K562 (cell line): ENCODE results near the gene BEST2. TPM values are rescaled to one million over a fixed set of nuclear protein-coding genes. Genes with fewer than 3 reads are reported as not detected.

ENCODE experiments used
- CREB1 ChIP-seq, 2 experiments: sonication (generic) in 1 of 2; formaldehyde crosslinking in 1 of 2; IDR thresholded peaks; 2 replicates each; pipeline versions ENCODE4 v1.6.1 to v1.8.0; 2012 to 2022; ENCODE audit warnings: inconsistent platforms in 1 of 2, mild to moderate bottlenecking in 1 of 2, missing genetic modification reagents in 1 of 2, moderate library complexity in 1 of 2
- FIP1L1 ChIP-seq: fragments of 200-400 bp; formaldehyde crosslinking; IDR thresholded peaks from 2 replicates; pipeline ENCODE4 v1.6.1; 2018; ENCODE audit warnings: mild to moderate bottlenecking, low read depth, low read length; ENCODE audit not compliant: poor library complexity, severe bottlenecking
- GABPA ChIP-seq: fragments of 200-800 bp; sonication (Bioruptor generic); conservative IDR thresholded peaks from 2 replicates; pipeline ENCODE4 v1.6.1; 2016; ENCODE audit warnings: low read depth, missing genetic modification characterization, missing compliant biosample characterization
- GTF2F1 ChIP-seq: IDR thresholded peaks from 2 replicates; pipeline ENCODE4 v1.6.1; 2011; ENCODE audit warnings: low read depth, low read length, improper control_type of control experiment
- HCFC1 ChIP-seq: IDR thresholded peaks from 2 replicates; pipeline ENCODE4 v1.6.1; 2012; ENCODE audit warnings: low read depth, low read length, improper control_type of control experiment
- HNRNPK ChIP-seq: fragments of 200-400 bp; formaldehyde crosslinking; IDR thresholded peaks from one replicate; pipeline ENCODE4 v1.6.1; 2018; ENCODE audit warnings: mild to moderate bottlenecking, low read depth, low read length; ENCODE audit not compliant: poor library complexity, severe bottlenecking
- KLF1 ChIP-seq: fragments of 450-650 bp; IDR thresholded peaks from 2 replicates; pipeline ENCODE4 v1.6.1; 2016; ENCODE audit warnings: missing genetic modification characterization, missing compliant biosample characterization
- MBD2 ChIP-seq: sonication (generic); IDR thresholded peaks from 2 replicates; pipeline ENCODE4 v1.6.1; 2016; ENCODE audit warnings: low read depth, borderline replicate concordance
- MTA2 ChIP-seq: fragments of 450-650 bp; IDR thresholded peaks from 2 replicates; pipeline ENCODE4 v1.6.1; 2016; ENCODE audit warnings: low read depth
- SLC30A9 ChIP-seq: fragments of 250-450 bp; sonication (Bioruptor Pico); IDR thresholded peaks from 2 replicates; pipeline ENCODE4 v1.8.0; 2022; ENCODE audit warnings: mild to moderate bottlenecking, moderate library complexity
- STAG1 ChIP-seq: sonication (generic); formaldehyde crosslinking; IDR thresholded peaks from 2 replicates; pipeline ENCODE4 v1.5.0; 2020; ENCODE audit warnings: missing genetic modification reagents, borderline replicate concordance
- U2AF1 ChIP-seq: fragments of 200-400 bp; formaldehyde crosslinking; optimal IDR thresholded peaks from 2 replicates; pipeline ENCODE3; 2017; ENCODE audit warnings: mild to moderate bottlenecking, low read depth, low read length, moderate library complexity
- polyA plus RNA-seq, 8 experiments: library from polyadenylated mRNA; depleted of rRNA in 4 of 8; stranded (reverse) in 5 of 8; unstranded in 3 of 8; fragments of >200 nt; fragmentation: Nextera tagmentation in 2 of 8; fragmentation: Illumina TruSeq in 1 of 8; extraction: Ambion mirVana in 2 of 8; extraction: Trizol in 1 of 8; gene quantifications; 2 replicates each; pipeline versions ENCODE4 v1.2.1 to v1.2.3, GENCODE V29; 2011 to 2014; ENCODE audit warnings: inconsistent platforms in 1 of 8, missing spikeins in 1 of 8
- total RNA-seq, 7 experiments: library from RNA; depleted of rRNA in 6 of 7; stranded (reverse); fragments of >200 nt in 6 of 7; fragmentation: Illumina TruSeq in 2 of 7; extraction: Trizol in 2 of 7; gene quantifications; 2 replicates each; pipeline versions ENCODE4 v1.2.1 to v1.2.3, GENCODE V29; 2011 to 2021; ENCODE audit warnings: low replicate concordance in 1 of 7
- TF ChIP-seq, protein P1 (sequence below): fragments of 250-450 bp; sonication (Bioruptor Pico); IDR thresholded peaks from 2 replicates; pipeline ENCODE4 v1.8.0; 2022; ENCODE audit warnings: moderate library complexity, mild to moderate bottlenecking, inconsistent platforms
- TF ChIP-seq, protein P2 (sequence below): sonication (generic); formaldehyde crosslinking; IDR thresholded peaks from 2 replicates; pipeline ENCODE4 v1.8.1; 2023; ENCODE audit warnings: mild to moderate bottlenecking, missing genetic modification reagents
- TF ChIP-seq, protein P3 (sequence below), 2 experiments: fragments of 450-650 bp in 1 of 2; sonication (generic) in 1 of 2; formaldehyde crosslinking in 1 of 2; IDR thresholded peaks in 1 of 2; conservative IDR thresholded peaks in 1 of 2; 2 replicates each; pipeline versions ENCODE4 v1.6.1 to v1.8.1; 2016 to 2023; ENCODE audit warnings: mild to moderate bottlenecking in 2 of 2, moderate library complexity in 2 of 2, inconsistent platforms in 1 of 2, missing genetic modification reagents in 1 of 2
- TF ChIP-seq, protein P4 (sequence below): fragments of 250-450 bp; sonication (Bioruptor Pico); IDR thresholded peaks from 2 replicates; pipeline ENCODE4 v1.5.0; 2022; ENCODE audit warnings: mild to moderate bottlenecking
- TF ChIP-seq, protein P5 (sequence below): fragments of 450-650 bp; IDR thresholded peaks from 2 replicates; pipeline ENCODE4 v1.7.0; 2016; ENCODE audit warnings: borderline replicate concordance

Gene BEST2
- total and polyA plus RNA-seq, 9 of the 15 experiments (the other 6 are each of a cell fraction or from before 2014, with no cell fraction given): not detected

DNA sequence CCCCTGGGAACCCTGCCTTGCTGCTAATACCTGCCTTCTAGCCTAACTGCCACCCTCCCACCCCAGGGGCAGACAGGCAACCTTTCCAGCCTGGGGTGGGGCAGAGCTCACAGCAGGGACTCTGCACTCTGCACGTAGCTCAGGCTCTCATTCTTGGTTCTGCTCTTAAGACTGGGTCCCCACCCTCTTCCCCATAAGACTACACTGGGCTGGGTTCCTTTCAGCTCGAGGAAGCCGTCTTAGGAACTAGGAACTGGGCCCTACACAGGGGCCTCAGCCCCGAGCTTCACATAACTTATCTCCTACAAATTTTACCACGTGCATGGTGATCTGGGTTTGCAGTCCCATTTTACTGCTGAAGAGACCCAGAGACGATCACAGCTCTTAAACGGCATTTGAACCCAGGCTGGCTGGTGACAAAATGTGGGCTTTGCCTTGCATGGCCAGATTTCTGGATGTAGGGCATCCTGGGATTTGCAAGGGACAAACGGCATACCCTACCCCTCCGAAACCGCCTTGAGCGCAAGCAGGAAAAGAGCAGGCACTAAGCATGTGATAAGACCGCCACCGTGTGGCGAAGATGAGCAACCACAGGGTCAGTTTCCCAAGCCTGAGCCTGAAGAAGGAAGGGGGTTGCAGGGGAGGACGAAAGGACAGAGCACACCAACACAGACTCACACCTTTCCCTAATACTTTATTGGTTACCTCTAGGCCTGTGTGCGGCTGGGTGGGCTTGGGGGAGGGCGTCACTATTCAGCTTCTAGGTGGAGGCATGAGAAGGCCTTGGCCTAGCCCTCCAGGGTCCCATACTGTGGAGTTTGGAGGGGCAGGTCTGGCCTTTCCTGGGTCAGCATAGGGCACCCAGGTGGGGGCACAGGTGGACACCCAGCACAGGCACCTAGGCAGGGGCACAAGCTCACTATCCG, 44.8 kb downstream of the BEST2 start (continued):
- TF ChIP-seq, protein P1, sequence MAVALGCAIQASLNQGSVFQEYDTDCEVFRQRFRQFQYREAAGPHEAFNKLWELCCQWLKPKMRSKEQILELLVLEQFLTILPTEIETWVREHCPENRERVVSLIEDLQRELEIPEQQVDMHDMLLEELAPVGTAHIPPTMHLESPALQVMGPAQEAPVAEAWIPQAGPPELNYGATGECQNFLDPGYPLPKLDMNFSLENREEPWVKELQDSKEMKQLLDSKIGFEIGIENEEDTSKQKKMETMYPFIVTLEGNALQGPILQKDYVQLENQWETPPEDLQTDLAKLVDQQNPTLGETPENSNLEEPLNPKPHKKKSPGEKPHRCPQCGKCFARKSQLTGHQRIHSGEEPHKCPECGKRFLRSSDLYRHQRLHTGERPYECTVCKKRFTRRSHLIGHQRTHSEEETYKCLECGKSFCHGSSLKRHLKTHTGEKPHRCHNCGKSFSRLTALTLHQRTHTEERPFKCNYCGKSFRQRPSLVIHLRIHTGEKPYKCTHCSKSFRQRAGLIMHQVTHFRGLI: no peak
- TF ChIP-seq, protein P2, sequence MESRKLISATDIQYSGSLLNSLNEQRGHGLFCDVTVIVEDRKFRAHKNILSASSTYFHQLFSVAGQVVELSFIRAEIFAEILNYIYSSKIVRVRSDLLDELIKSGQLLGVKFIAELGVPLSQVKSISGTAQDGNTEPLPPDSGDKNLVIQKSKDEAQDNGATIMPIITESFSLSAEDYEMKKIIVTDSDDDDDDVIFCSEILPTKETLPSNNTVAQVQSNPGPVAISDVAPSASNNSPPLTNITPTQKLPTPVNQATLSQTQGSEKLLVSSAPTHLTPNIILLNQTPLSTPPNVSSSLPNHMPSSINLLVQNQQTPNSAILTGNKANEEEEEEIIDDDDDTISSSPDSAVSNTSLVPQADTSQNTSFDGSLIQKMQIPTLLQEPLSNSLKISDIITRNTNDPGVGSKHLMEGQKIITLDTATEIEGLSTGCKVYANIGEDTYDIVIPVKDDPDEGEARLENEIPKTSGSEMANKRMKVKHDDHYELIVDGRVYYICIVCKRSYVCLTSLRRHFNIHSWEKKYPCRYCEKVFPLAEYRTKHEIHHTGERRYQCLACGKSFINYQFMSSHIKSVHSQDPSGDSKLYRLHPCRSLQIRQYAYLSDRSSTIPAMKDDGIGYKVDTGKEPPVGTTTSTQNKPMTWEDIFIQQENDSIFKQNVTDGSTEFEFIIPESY (CRISPR knock-in tag): peak; percentile 79
- TF ChIP-seq GABPA: no peak
- TF ChIP-seq, protein P3, sequence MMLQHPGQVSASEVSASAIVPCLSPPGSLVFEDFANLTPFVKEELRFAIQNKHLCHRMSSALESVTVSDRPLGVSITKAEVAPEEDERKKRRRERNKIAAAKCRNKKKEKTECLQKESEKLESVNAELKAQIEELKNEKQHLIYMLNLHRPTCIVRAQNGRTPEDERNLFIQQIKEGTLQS (IDR thresholded peaks at IDR 0.05): no peak
- TF ChIP-seq, protein P3 (CRISPR knock-in tag; conservative IDR thresholded peaks at IDR 0.05): no peak
- TF ChIP-seq GTF2F1: no peak
- TF ChIP-seq, protein P4, sequence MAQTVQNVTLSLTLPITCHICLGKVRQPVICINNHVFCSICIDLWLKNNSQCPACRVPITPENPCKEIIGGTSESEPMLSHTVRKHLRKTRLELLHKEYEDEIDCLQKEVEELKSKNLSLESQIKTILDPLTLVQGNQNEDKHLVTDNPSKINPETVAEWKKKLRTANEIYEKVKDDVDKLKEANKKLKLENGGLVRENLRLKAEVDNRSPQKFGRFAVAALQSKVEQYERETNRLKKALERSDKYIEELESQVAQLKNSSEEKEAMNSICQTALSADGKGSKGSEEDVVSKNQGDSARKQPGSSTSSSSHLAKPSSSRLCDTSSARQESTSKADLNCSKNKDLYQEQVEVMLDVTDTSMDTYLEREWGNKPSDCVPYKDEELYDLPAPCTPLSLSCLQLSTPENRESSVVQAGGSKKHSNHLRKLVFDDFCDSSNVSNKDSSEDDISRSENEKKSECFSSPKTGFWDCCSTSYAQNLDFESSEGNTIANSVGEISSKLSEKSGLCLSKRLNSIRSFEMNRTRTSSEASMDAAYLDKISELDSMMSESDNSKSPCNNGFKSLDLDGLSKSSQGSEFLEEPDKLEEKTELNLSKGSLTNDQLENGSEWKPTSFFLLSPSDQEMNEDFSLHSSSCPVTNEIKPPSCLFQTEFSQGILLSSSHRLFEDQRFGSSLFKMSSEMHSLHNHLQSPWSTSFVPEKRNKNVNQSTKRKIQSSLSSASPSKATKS (CRISPR knock-in tag): no peak
- 0 out of 2 replicates have a peak, but pooled peaks have one; percentile 11 for TF ChIP-seq MBD2
- TF ChIP-seq CREB1 (IDR thresholded peaks at IDR 0.05): no peak
- TF ChIP-seq CREB1 (CRISPR knock-in tag; IDR thresholded peaks at IDR 0.05): no peak; the same call in 1 of the 2 replicates
- TF ChIP-seq KLF1 (tag): no peak
- no peak for TF ChIP-seq SLC30A9 (CRISPR knock-in tag)
- TF ChIP-seq STAG1 (CRISPR knock-in tag): peak; percentile 91
- TF ChIP-seq HCFC1: no peak
- TF ChIP-seq U2AF1: no peak
- TF ChIP-seq MTA2: no peak
- TF ChIP-seq FIP1L1: no peak
- TF ChIP-seq, protein P5, sequence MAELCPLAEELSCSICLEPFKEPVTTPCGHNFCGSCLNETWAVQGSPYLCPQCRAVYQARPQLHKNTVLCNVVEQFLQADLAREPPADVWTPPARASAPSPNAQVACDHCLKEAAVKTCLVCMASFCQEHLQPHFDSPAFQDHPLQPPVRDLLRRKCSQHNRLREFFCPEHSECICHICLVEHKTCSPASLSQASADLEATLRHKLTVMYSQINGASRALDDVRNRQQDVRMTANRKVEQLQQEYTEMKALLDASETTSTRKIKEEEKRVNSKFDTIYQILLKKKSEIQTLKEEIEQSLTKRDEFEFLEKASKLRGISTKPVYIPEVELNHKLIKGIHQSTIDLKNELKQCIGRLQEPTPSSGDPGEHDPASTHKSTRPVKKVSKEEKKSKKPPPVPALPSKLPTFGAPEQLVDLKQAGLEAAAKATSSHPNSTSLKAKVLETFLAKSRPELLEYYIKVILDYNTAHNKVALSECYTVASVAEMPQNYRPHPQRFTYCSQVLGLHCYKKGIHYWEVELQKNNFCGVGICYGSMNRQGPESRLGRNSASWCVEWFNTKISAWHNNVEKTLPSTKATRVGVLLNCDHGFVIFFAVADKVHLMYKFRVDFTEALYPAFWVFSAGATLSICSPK: no peak
- TF ChIP-seq HNRNPK: no peak
